OCI-LY7 (cell line): ENCODE results near the gene HCN3.

Experiments
- CTCF ChIP-seq: fragments of 200-600 bp; sonication (generic); conservative IDR thresholded peaks from 2 replicates; pipeline ENCODE4 v1.5.1; 2014; ENCODE audit warnings: mild to moderate bottlenecking, antibody characterized with exemption, low read length, moderate library complexity, mixed read lengths
- EZH2phosphoT487 ChIP-seq: fragments of 200-600 bp; sonication (generic); IDR thresholded peaks from 2 replicates; pipeline ENCODE4 v1.6.1; 2018; ENCODE audit warnings: low read depth, borderline replicate concordance, mild to moderate bottlenecking, mixed run types, antibody characterized with exemption, low read length, moderate library complexity, mixed read lengths

- TF ChIP-seq CTCF (no peak), EZH2phosphoT487 (no peak)
Observed at GRCh38 chr1:155251566-155251965, 25.7 kb upstream of the HCN3 start.
